ENCODE data around the gene ZIC1.

DNA sequence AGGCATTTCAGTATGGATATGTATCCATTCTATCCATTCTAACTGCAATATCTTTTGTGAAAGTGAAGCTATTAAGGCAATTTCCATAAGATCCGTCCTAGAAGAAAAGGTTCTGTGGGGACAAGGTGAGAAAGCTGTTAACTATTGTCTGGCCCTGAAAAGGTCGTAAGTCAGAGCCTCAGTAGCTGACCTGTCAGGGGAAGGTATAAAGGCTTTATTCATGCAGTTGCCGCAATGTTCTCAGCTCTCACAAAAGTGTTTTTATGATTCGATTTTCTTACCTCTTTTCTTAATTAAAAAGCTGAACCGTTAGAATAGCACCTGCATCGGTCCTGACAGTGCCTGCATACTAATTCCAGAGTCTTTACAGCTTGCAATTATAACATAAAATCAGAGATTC is 27.6 kb upstream of the ZIC1 start:
- no peak for TF ChIP-seq CTCF (IDR thresholded peaks at IDR 0.05)
- TF ChIP-seq POLR2A (IDR thresholded peaks at IDR 0.05; ENCODE audit: low read depth): no peak
- TF ChIP-seq POLR2AphosphoS5 (IDR thresholded peaks at IDR 0.05): no peak
- no peak for TF ChIP-seq EP300 (IDR thresholded peaks at IDR 0.05)
